GM19043 (cell line): ENCODE results near the gene KRTAP13-4.

Source experiments
- ATAC-seq: cut with Tn5 transposase; IDR thresholded peaks from one replicate; pipeline ENCODE4 v1.9.1; 2021; ENCODE audit warnings: low read depth; ENCODE audit not compliant: unreplicated experiment

KRTAP13-4 gene

GRCh38 chr21:30430170-30430655 lies at the start of gene KRTAP13-4:
KRTAP13-4 (plus strand) TSS chr21:30430220; CDS start chr21:30430276, 56 bp downstream.
- no peak for ATAC-seq

- no peak for ATAC-seq
Observed at GRCh38 chr21:30382201-30382600, 47.8 kb upstream of the KRTAP13-4 start.

GRCh38 chr21:30391492-30392025 lies 38.5 kb upstream of the KRTAP13-4 start:
- ATAC-seq, result no peak

- no peak for ATAC-seq
Observed at GRCh38 chr21:30395731-30396130, 34.3 kb upstream of the KRTAP13-4 start, which contains the start of gene KRTAP13-1. KRTAP13-1 (plus strand) TSS chr21:30396031; CDS start chr21:30396087, 56 bp downstream.

- ATAC-seq, result no peak
Observed at GRCh38 chr21:30408782-30409494, 21.1 kb upstream of the KRTAP13-4 start.

- ATAC-seq, result no peak
Observed at GRCh38 chr21:30415993-30416392, 14.0 kb upstream of the KRTAP13-4 start.

GRCh38 chr21:30425826-30426225 lies 4.2 kb upstream of the KRTAP13-4 start, which contains the start of gene KRTAP13-3:
KRTAP13-3 (minus strand) TSS chr21:30425926; CDS start chr21:30425912, 14 bp downstream.
- no peak for ATAC-seq

- no peak for ATAC-seq
Observed at GRCh38 chr21:30426731-30427130, 3.3 kb upstream of the KRTAP13-4 start.

- no peak for ATAC-seq
Observed at GRCh38 chr21:30434033-30434631, 4.1 kb downstream of the KRTAP13-4 start.

GRCh38 chr21:30437010-30437565 lies 7.1 kb downstream of the KRTAP13-4 start:
- no peak for ATAC-seq

- ATAC-seq, result no peak
Observed at GRCh38 chr21:30439975-30440374, 10.0 kb downstream of the KRTAP13-4 start, which contains the start of gene KRTAP15-1. KRTAP15-1 (plus strand) TSS chr21:30440275; CDS start chr21:30440328, 53 bp downstream.

- ATAC-seq, result no peak
Observed at GRCh38 chr21:30443226-30443625, 13.2 kb downstream of the KRTAP13-4 start.

- no peak for ATAC-seq
Observed at GRCh38 chr21:30444204-30444603, 14.2 kb downstream of the KRTAP13-4 start.

GRCh38 chr21:30447056-30447455 lies 17.0 kb downstream of the KRTAP13-4 start:
- ATAC-seq, result no peak

- no peak for ATAC-seq
Observed at GRCh38 chr21:30448514-30448913, 18.5 kb downstream of the KRTAP13-4 start.

- no peak for ATAC-seq
Observed at GRCh38 chr21:30463713-30464112, 33.7 kb downstream of the KRTAP13-4 start.

- ATAC-seq, result no peak
Observed at GRCh38 chr21:30468900-30469714, 39.1 kb downstream of the KRTAP13-4 start.

GRCh38 chr21:30478004-30478403 lies 48.0 kb downstream of the KRTAP13-4 start:
- ATAC-seq, result no peak

- no peak for ATAC-seq
Observed at GRCh38 chr21:30479259-30479658, 49.2 kb downstream of the KRTAP13-4 start.

GRCh38 chr21:30480145-30480544 lies 50.1 kb downstream of the KRTAP13-4 start, which contains the start of gene KRTAP19-1:
KRTAP19-1 (minus strand) TSS chr21:30480367; CDS start chr21:30480317, 50 bp downstream.
- ATAC-seq, result no peak
